GM18873 (cell line): Measurements from ENCODE around the gene NR2F2.

Experiments used
- ATAC-seq: cut with Tn5 transposase; IDR thresholded peaks from one replicate; pipeline ENCODE4 v1.9.1; 2021; ENCODE audit warnings: mild to moderate bottlenecking, moderate library complexity, moderate number of reproducible peaks; ENCODE audit not compliant: unreplicated experiment, low FRiP score

NR2F2 gene

GRCh38 chr15:96330450-96331143, at the start of gene NR2F2:
Gene NR2F2, plus strand, starts transcription at chr15:96330700. Its CDS starts 1,406 bp downstream, at chr15:96332106.
- ATAC-seq: no peak

GRCh38 chr15:96285305-96285704, 45.2 kb upstream of the NR2F2 start:
- ATAC-seq: no peak

- ATAC-seq: no peak
Observed at GRCh38 chr15:96285729-96286254, 44.7 kb upstream of the NR2F2 start.

- ATAC-seq: no peak
Observed at GRCh38 chr15:96290679-96291078, 39.8 kb upstream of the NR2F2 start.

GRCh38 chr15:96292635-96293034, 37.9 kb upstream of the NR2F2 start:
- no peak for ATAC-seq

- no peak for ATAC-seq
Observed at GRCh38 chr15:96293441-96293840, 37.1 kb upstream of the NR2F2 start.

GRCh38 chr15:96294766-96295165, 35.7 kb upstream of the NR2F2 start:
- no peak for ATAC-seq

- ATAC-seq: no peak
Observed at GRCh38 chr15:96296264-96296663, 34.2 kb upstream of the NR2F2 start.

- ATAC-seq: no peak
Observed at GRCh38 chr15:96297783-96298182, 32.7 kb upstream of the NR2F2 start.

- ATAC-seq: no peak
Observed at GRCh38 chr15:96298217-96298616, 32.3 kb upstream of the NR2F2 start.

- no peak for ATAC-seq
Observed at GRCh38 chr15:96300836-96301235, 29.7 kb upstream of the NR2F2 start.

GRCh38 chr15:96303503-96304056, 26.9 kb upstream of the NR2F2 start:
- ATAC-seq: no peak

- ATAC-seq: no peak
Observed at GRCh38 chr15:96304839-96305238, 25.7 kb upstream of the NR2F2 start.

GRCh38 chr15:96306321-96306720, 24.2 kb upstream of the NR2F2 start:
- ATAC-seq: no peak

- ATAC-seq: no peak
Observed at GRCh38 chr15:96307856-96308394, 22.6 kb upstream of the NR2F2 start.

GRCh38 chr15:96309143-96309660, 21.3 kb upstream of the NR2F2 start:
- no peak for ATAC-seq

- no peak for ATAC-seq
Observed at GRCh38 chr15:96311256-96311955, 19.1 kb upstream of the NR2F2 start.

- ATAC-seq: no peak
Observed at GRCh38 chr15:96311956-96312294, 18.6 kb upstream of the NR2F2 start.

GRCh38 chr15:96312641-96313335, 17.7 kb upstream of the NR2F2 start:
- ATAC-seq: no peak

- ATAC-seq: no peak
Observed at GRCh38 chr15:96314518-96314917, 16.0 kb upstream of the NR2F2 start.

GRCh38 chr15:96314963-96315362, 15.5 kb upstream of the NR2F2 start:
- no peak for ATAC-seq
